HG03159 (cell line): Measurements from ENCODE around the gene SPRED1.
"Not testable (repeated sequence)": the region's sequence is repeated elsewhere in the genome, so short reads cannot be mapped to it uniquely, and the experiment has no call there.

Experiments
- ATAC-seq: cut with Tn5 transposase; IDR thresholded peaks from one replicate; pipeline ENCODE4 v1.9.1; 2021; ENCODE audit warnings: mild to moderate bottlenecking, moderate library complexity; ENCODE audit not compliant: unreplicated experiment

SPRED1 gene

GRCh38 chr15:38274135-38274534 lies 21.5 kb downstream of the SPRED1 start:
- ATAC-seq: no peak

GRCh38 chr15:38275959-38276358 lies 23.3 kb downstream of the SPRED1 start:
- no peak for ATAC-seq

- ATAC-seq: not testable (repeated sequence)
Observed at GRCh38 chr15:38277281-38277680, 24.6 kb downstream of the SPRED1 start.

DNA sequence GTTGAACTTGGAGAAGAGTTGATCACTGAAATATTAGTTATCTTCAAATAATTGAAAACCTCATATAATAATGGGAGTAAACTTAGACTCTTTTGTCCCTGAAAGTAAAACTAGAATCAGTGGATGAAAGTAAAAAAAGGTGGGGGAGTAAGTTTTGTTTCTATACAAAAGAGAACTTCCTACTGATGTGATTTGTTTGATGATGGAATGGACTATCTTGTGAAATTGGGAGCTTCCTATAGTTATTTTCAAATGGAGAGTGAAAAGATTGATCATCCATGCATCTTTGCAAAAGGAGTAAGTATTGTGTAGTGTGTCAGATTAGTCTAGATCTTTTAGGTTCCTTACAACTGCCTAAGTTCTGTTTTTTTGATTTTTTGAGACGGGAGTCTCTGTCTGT lies 28.4 kb downstream of the SPRED1 start:
- no peak for ATAC-seq

DNA sequence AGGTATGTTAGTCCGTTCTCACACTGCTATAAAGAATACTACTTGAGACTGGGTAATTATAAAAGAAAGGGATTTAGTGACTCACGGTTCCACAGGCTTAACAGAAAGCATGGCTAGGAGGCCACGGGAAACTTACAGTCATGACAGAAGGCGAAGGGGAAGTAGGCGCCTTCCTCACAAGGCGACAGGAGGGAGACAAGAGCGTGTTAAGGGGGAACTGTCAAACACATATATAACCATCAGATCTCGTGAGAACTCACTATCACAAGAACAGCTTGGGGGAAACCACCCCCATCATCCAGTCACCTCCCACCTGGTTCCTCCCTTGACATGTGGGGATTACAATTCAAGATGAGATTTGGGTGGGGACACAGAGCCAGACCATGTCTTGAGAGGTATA lies 30.4 kb downstream of the SPRED1 start:
- no peak for ATAC-seq

- ATAC-seq: no peak
Observed at GRCh38 chr15:38285456-38285855, 32.8 kb downstream of the SPRED1 start.

GRCh38 chr15:38294126-38294525 lies 41.5 kb downstream of the SPRED1 start:
- no peak for ATAC-seq

DNA sequence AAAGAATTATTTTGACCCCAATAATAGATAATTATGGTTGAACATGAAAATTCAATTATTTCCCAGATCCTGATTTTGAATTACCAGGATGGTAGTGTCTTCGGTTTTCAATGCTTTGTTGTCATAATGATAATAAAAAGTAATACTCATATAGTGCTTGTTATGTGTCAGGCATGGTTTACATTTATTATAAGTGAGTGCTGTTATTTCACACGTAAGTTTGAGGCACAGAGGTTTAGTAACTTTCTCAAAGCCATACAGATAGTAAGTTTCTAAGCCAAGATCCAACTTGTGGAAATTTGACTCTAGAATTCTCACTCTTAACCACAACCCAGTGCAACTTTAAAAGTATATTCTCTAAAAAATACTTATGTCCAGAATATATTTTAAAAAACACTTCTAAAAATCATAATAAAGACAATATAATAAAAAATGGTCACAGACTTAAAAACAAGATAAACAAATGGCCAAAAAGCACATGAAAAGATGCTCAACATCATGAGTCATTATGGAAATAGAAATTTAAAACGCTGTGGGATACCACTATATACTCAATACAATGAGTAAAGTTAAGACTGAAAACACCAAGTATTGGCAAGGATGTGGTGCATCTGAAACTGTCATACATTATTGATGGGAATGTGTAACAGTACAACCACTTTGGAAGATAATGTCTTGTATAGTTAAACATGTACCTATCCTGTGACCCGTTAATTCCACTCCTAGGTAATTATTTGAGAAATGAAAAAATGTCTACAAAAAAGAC lies 45.2 kb downstream of the SPRED1 start:
- peak; percentile 61 for ATAC-seq

- ATAC-seq: no peak
Observed at GRCh38 chr15:38299216-38299615, 46.6 kb downstream of the SPRED1 start.

GRCh38 chr15:38300395-38300794 lies 47.8 kb downstream of the SPRED1 start:
- ATAC-seq: no peak

DNA sequence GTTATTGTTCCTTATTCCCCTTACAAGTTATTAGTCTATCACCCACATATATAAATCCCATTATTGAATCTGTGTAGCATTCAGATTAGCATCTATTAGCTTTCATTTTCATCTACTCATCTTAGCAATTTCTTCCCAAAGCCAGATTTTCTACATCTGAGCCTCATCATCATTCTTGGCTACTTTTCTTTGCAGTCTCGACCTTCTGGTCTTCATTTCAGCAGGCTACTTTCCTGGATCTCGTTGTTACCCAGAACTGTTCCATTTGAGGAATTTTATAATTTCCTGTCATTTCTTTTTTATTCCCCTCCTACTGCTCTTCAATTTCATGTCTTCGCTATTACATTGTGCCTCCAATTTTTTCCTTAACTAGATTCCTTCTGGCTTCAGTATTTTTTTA lies 51.8 kb downstream of the SPRED1 start:
- ATAC-seq: no peak

DNA sequence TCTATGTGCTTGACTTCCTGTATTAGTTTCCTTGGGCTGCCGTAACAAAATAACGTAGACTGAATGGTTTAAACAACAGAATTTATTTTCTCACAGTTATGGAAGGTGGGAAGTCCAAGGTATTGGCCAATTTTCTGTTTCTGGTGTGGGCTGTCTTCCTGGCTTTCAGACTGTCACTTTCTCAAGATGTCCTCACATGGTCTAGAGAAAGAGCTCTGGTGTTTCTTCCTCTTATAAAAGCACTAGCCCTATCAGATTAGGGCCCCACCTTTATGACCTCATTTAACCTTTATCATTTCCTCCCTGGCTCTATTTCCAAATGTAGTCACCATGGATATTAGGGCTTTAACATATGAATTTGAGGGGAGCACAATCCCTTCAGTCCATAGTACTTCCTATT lies 54.6 kb downstream of the SPRED1 start:
- no peak for ATAC-seq

DNA sequence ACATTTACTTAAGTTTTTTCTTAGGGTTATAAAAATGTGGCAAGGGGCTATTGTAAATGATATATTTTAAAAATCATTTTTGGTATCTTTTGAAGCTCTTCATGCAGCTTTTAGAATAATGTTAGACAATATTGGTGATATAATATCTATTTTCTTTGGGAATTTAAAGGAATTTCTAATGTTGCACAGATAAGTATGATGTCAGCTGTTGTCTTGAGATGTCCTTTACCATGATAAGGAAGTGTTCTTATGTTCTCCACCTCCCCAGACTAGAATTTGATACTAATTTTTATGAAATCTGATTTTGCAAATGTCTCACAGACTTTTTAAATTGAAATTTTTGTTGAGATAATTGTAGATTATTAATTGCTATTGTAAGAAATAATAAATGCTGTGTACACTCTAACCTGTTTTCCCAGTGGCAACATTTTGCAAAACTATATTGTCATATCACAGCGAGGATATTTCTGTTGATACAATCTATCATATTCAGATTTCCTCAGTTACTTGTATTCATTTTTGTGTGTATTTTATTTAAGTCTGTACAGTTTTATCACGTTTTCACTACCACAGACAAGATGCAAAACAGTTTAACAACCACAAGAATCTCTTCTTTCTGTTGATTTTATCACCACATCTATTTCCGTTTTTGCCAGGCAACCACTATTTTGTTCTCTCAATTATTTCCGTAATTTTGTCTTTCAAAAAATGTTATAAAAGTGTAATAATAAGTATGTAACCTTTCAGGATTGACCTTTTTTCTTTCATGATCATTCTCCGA lies 55.4 kb downstream of the SPRED1 start:
- no peak for ATAC-seq

DNA sequence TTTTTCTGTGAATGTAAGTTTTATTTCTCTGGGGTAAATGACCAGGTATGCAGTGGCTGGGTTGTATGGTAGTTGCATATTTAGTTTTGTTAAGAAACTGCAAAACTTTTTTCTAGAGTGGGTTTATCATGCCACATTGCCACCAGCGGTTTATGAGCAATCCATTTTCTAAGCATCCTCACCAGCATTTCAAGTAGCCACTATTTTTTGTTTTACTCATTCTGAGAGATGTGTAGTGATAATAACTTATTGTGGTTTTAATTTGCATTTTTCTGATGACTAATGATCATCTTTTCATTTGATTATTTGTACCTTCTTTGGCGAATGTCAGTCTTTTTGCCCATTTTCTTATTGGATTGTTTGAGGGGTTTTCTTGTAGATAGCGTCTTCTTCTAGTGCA lies 56.2 kb downstream of the SPRED1 start:
- ATAC-seq: no peak

- ATAC-seq: no peak
Observed at GRCh38 chr15:38312190-38312589, 59.6 kb downstream of the SPRED1 start.

DNA sequence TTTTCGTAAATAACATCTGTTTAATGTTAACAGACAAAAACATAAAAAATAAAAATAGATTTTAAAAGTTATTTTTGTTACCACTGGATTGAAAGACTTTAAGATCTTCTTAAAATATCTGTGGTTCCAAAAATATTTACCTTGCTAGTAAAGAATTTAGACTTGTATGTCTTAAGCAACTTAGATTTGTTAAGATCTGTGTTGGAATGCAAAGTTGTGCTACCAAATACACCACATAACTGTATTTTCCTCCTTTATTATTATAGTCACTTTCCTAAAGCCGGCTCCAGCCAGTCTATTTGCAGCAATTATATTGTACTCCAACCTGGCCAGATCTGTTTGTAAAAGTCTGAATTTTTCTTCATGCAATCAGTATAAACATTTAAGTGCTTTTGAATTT lies 63.7 kb downstream of the SPRED1 start:
- no peak for ATAC-seq

- ATAC-seq: no peak
Observed at GRCh38 chr15:38320181-38320580, 67.5 kb downstream of the SPRED1 start.

GRCh38 chr15:38320866-38321265 lies 68.2 kb downstream of the SPRED1 start:
- ATAC-seq: no peak

DNA sequence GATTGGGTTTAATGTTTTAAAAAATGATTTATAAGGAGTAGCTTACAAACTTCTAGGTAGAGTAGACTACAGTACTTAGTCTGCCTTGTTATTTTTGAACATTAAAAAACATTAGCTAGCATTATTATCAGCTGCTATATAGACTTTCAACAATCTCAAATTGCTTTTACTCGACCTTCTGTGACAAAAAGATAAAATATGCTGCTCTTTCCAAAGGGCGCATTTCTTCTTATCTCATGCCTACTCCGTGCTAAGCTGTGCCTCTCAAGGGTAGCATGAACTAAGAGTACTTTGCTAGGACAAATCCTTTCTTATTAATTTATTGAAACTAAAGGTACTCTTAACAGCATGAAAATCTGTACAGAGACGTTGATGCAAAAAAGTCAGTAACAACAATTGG lies 71.3 kb downstream of the SPRED1 start:
- ATAC-seq: no peak

- ATAC-seq: no peak
Observed at GRCh38 chr15:38324939-38325647, 72.5 kb downstream of the SPRED1 start.

DNA sequence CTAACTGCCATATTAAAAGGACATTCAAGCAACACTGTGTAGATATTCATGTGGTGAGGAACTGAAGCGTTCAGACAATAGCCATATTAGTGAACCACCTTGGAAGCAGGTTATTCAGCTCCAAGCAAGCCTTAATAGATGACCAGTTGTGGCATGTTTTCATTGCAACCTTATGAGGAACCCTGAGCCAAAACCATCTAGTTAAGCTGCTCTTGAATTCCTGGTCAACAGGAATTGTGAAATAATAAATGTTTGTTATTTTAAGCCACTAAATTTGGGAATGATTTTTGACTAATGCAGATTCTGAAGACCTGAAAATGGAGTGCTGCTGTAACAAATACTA lies 73.0 kb downstream of the SPRED1 start:
- no peak for ATAC-seq

DNA sequence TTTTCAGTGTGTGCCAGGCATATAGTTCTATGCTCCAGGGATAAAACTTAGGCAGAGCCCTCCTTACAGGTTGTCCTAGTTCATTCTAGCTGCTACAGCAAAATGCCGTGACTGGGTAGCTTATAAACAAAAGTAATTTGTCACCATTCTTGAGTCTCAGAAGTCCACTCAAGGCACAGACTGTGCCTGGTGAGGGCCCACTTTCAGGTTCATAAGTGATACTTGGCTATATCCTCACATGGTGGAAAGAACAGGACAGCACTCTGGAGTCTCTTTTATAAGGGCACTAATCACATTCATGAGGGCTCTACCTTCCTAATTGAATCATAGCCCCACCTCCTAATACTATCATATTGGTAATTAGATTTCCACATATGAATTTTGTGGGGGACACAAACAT lies 80.1 kb downstream of the SPRED1 start:
- ATAC-seq: no peak
